Measurements from ENCODE around the gene LRRC72. TPM values are rescaled to one million over a fixed set of nuclear protein-coding genes. Genes with fewer than 3 reads are reported as not detected.

The LRRC72 gene
- total and polyA plus RNA-seq, 9 of the 15 experiments (the other 6 are each of a cell fraction or from before 2014, with no cell fraction given): 0.10 TPM; not detected in 8

GRCh38 chr7:16493266-16493665, 33.4 kb upstream of the LRRC72 start:
- in situ Hi-C loops (cut with MboI) (no loop called here), intact Hi-C loops (cut with micrococcal nuclease) (loop anchor here (2.0 to 5.0 kb wide), 3 partner anchors 60 to 232 kb away; no protein-coding TSS in a partner anchor)
- ChIA-PET POLR2A (interaction anchor here (1.2 to 1.8 kb wide), 2 partner anchors 12 to 28 kb away, joined by 6 to 12 read pairs; partner anchors contain the start of gene SOSTDC1), CTCF (ENCODE audit: low intra/inter-chr PET ratio) (no interaction called here)
- 41% methylated on average over 2 of the region's 2 CpGs for WGBS (ENCODE audit: insufficient coverage, low coverage, missing lambda C conversion rate)
- Histone ChIP-seq H3K36me3 (ENCODE audit: control insufficient read depth, insufficient read depth, low read length) (no peaks in the 10 kb centered on the region), H3K27ac (ENCODE audit: extremely low read depth, low read depth, low read length) (peak overlapping the region; percentile 71; the same call in 2 of the 3 replicates), H3K4me3 (no peak overlapping the region), H2AFZ (ENCODE audit: low read depth, low read length) (peak overlapping the region; percentile 90), H3K4me1 (replicated peaks in 1 of 2; ENCODE audit: control insufficient read depth in 2 of 2, insufficient read depth in 2 of 2, low read length in 2 of 2) (peaks cover 0 to 18% of the 10 kb centered on the region in 2 experiments; a peak in 3 of 5 replicates), H3K79me2 (ENCODE audit: control insufficient read depth, insufficient read depth, low read length) (no peaks in the 10 kb centered on the region), H3K27me3 (ENCODE audit: control insufficient read depth in 2 of 2, insufficient read depth in 2 of 2, low read length in 2 of 2) (no peaks in the 10 kb centered on the region), H3K4me2 (ENCODE audit: insufficient read depth, low read length) (0 out of 2 replicates have a peak overlapping the region, but pooled peaks have one; percentile 17), H3K9me3 (replicated peaks; ENCODE audit: control insufficient read depth, insufficient read depth, low read depth, low read length) (no peaks in the 10 kb centered on the region), H4K20me1 (replicated peaks; ENCODE audit: control insufficient read depth, insufficient read depth, low read length) (no peaks in the 10 kb centered on the region), H3K9ac (ENCODE audit: insufficient read depth in 1 of 2, low read depth in 2 of 2, low read length in 2 of 2) (peak overlapping the region in 1 of 2 experiments; percentile 56; a peak in 2 of 4 replicates), H3K9me1 (ENCODE audit: control insufficient read depth, insufficient read depth, low read length) (no peaks in the 10 kb centered on the region)
- no peak for FAIRE-seq
- BruUV-seq (replicated peaks): no TSS peak
- peak; percentile 76 for ATAC-seq
- DNase-seq (ENCODE audit: extremely low read depth in 1 of 4, low spot score in 3 of 4): peak in 2 of 4 experiments; percentile 34 to 39
- no peak for TF ChIP-seq CAMTA2 (CRISPR knock-in tag; conservative IDR thresholded peaks at IDR 0.05)
- TF ChIP-seq TSC22D4 (tag; IDR thresholded peaks at IDR 0.05): no peak
- no peak for TF ChIP-seq ZNF511 (CRISPR knock-in tag; IDR thresholded peaks at IDR 0.05)
- TF ChIP-seq ZNF644 (tag; IDR thresholded peaks at IDR 0.05; ENCODE audit: low read depth): peak; percentile 55; the same call in 1 of the 2 replicates
- 0 out of 2 replicates have a peak, but pooled peaks have one; percentile 23 for TF ChIP-seq ZBTB9 (CRISPR knock-in tag; IDR thresholded peaks at IDR 0.05)
- no peak for TF ChIP-seq PATZ1 (CRISPR knock-in tag; IDR thresholded peaks at IDR 0.05; ENCODE audit: borderline replicate concordance)
- no peak for TF ChIP-seq MAFF (IDR thresholded peaks at IDR 0.05; ENCODE audit: low read length)
- 0 out of 2 replicates have a peak, but pooled peaks have one; percentile 42 for TF ChIP-seq ZNF583 (CRISPR knock-in tag; IDR thresholded peaks at IDR 0.05)
- TF ChIP-seq TEAD4 (IDR thresholded peaks at IDR 0.05; ENCODE audit: low read length): no peak
- TF ChIP-seq TEAD4 (CRISPR knock-in tag; IDR thresholded peaks at IDR 0.05; ENCODE audit: borderline replicate concordance): no peak
- TF ChIP-seq ARID2 (IDR thresholded peaks at IDR 0.05): no peak
- TF ChIP-seq TGIF2 (CRISPR knock-in tag; IDR thresholded peaks at IDR 0.05): no peak
- no peak for TF ChIP-seq HMGN3 (IDR thresholded peaks at IDR 0.05; ENCODE audit: borderline replicate concordance, extremely low read depth, insufficient read length, low read depth, low read length)
- no peak for TF ChIP-seq ZNF124 (CRISPR knock-in tag; IDR thresholded peaks at IDR 0.05)
- TF ChIP-seq STAT6 (CRISPR knock-in tag; IDR thresholded peaks at IDR 0.05): no peak
- TF ChIP-seq ZNF76 (CRISPR knock-in tag; IDR thresholded peaks at IDR 0.05; ENCODE audit: borderline replicate concordance): no peak
- TF ChIP-seq TCF7L2 (IDR thresholded peaks at IDR 0.05; ENCODE audit: low read depth, low read length): no peak
